T47D (cell line): ENCODE measurements around the gene DDX42.

Source experiments
- DNase-seq, 2 experiments: peaks; one replicate each; pipeline versions ENCODE4 v3.0.0 to v3.0.0-alpha.2; 2011 to 2012; ENCODE audit warnings: low read depth in 1 of 2, low spot score in 1 of 2
- JUND ChIP-seq: IDR thresholded peaks from 2 replicates; pipeline ENCODE4 v1.6.1; 2012; ENCODE audit warnings: low read depth
- in situ Hi-C: cut with HindIII; loops from 2 replicates; pipeline ENCODE4 v1.10.0; 2016; ENCODE audit warnings: low sequenced_read_pairs, low pct_unique_long_range_greater_than_20kb

The DDX42 gene

DNA sequence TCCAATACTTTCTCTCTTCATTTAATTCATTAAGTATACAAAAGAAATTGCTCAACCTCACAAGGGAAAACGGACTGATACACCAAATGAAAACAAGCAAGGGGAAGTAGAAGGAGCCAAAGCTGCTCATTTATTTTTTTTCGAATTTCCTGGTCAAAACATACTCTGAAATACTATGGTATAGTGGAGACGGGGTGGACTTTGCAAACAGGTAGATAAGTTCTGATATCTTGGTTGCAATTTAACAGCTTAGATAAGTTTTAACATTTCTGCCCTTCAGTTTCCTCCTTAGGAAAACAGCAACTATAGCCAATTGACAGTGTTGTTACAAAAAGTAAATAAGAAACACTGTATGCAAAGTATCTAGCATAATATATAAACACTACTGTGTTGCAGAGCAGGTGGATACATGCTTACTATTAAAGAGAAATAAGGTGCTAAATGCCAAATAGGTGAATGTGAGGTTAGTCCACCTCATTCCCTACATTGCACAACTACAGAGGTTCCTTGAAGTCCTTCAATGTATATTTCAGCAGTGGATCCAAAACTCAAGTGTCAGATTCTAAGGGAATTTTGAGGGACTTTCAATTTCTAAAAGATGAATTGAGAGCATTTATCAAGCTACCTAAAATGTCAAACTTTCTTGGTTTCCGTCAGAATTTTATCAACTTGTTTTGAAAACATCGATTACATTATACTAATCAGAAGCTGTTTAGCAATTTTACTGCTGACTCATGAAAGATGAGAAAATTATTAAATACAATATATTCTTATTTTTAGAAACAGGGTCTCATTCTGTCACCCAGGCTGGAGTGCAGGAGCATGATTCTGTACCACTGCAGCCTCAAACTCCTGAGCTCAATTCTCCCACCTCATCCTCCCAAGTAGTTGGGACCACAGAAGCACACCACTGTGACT, 11.6 kb upstream of the DDX42 start:
- no peak for TF ChIP-seq JUND
- no peak for DNase-seq
- in situ Hi-C loops: no loop called here

GRCh38 chr17:63764716-63765115, 9.3 kb upstream of the DDX42 start:
- DNase-seq: no peak
- no peak for TF ChIP-seq JUND
- in situ Hi-C loops: no loop called here

DNA sequence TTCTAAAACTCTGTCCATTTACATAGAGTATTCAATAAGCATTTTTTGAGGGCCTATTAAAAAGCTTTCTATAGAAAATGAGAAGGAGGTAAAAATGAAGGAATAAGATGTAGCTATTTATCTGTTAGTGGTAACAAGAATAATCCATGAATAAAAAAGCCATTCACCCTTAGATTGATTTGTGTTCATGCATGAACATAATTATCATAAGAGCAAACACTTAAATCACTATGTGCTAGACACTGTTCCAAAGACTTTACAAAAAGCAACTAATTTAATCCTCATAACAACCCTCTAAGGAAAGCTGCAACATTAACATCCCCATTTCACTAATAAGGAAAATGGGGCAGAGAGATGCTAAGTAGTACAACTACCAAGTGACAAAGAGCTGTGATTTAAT, 7.2 kb upstream of the DDX42 start:
- no peak for DNase-seq
- TF ChIP-seq JUND: no peak
- in situ Hi-C loops: no loop called here

GRCh38 chr17:63768433-63768832, 5.5 kb upstream of the DDX42 start:
- in situ Hi-C loops: no loop called here
- no peak for DNase-seq
- TF ChIP-seq JUND: no peak

- DNase-seq: peak in 1 of 2 experiments; percentile 39
- no peak for TF ChIP-seq JUND
- in situ Hi-C loops: no loop called here
Observed at GRCh38 chr17:63772801-63773271, 1.1 kb upstream of the DDX42 start.

- DNase-seq: peak; percentile 99 to 100
- no peak for TF ChIP-seq JUND
- in situ Hi-C loops: no loop called here
Observed at GRCh38 chr17:63773272-63774140, 464 bp upstream of the DDX42 start, which contains the start of gene CCDC47. Gene CCDC47 (minus strand): TSS chr17:63773597. CDS start chr17:63766175, 7,422 bp downstream.

- DNase-seq: peak in 1 of 2 experiments; percentile 26
- TF ChIP-seq JUND: no peak
- in situ Hi-C loops: no loop called here
Observed at GRCh38 chr17:63774969-63775265, 947 bp downstream of the DDX42 start.

- no peak for TF ChIP-seq JUND
- in situ Hi-C loops: no loop called here
Observed at GRCh38 chr17:63775420-63775819, 1.4 kb downstream of the DDX42 start.

DNA sequence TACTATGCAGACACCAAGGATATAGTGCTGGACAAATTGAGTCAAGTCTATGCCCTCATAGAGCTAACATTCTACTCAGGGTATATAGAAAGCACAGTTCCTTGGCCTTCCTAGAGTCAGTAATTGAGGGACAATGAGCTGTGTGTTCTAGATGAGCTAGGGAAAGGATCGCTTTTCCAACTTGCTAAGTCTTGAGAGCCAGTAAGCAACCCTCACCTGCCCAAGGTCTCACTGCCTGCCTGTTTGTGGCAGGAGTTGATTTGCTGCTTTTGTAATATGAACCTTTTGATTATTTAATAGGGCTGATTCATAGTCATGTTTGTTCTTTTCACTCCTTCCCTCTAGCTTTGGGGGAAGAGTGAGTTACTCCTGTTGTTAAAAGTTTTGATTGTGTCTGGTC, 6.5 kb downstream of the DDX42 start:
- in situ Hi-C loops: no loop called here
- peak in 1 of 2 experiments; percentile 41 for DNase-seq
- TF ChIP-seq JUND: no peak

More at GRCh38 chr17:63775420-63775819, 1.4 kb downstream of the DDX42 start:
- DNase-seq: no peak

- no peak for TF ChIP-seq JUND
- in situ Hi-C loops: no loop called here
- DNase-seq: no peak
Observed at GRCh38 chr17:63780928-63781327, 7.0 kb downstream of the DDX42 start.

DNA sequence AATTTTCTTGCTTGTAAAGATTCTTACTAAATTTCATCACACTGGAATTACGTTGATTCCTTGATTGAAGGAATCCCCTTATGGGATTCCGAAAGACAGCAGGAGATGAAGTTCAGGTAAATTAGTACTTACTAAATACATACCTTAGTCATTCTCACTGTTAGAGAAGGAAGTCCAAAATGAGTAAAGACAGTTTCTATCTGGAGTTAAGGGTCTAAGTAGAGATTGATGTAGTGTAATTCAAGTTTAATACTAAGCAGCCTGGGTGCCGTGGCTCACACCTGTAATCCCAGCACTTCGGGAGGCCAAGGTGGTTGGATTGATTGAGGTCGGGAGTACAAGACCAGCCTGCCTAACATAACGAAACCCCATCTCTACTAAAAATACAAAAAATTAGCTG, 9.6 kb downstream of the DDX42 start:
- in situ Hi-C loops: no loop called here
- no peak for TF ChIP-seq JUND

GRCh38 chr17:63785556-63785955, 11.6 kb downstream of the DDX42 start:
- in situ Hi-C loops: no loop called here
- DNase-seq: no peak
- TF ChIP-seq JUND: no peak

More for the DNA sequence above, 9.6 kb downstream of the DDX42 start:
- no peak for DNase-seq

- no peak for DNase-seq
- in situ Hi-C loops: no loop called here
- TF ChIP-seq JUND: no peak
Observed at GRCh38 chr17:63786117-63786516, 12.1 kb downstream of the DDX42 start.
